ENCODE results near the gene ZHX3. TPM values are rescaled to one million over a fixed set of nuclear protein-coding genes. Genes with fewer than 3 reads are reported as not detected.

ZHX3 gene
- total and polyA plus RNA-seq, 4 donors, result 3.2 to 30.0 (median 8.0) TPM

GRCh38 chr20:41259309-41259708, 58.2 kb downstream of the ZHX3 start:
- no peak for DNase-seq (ENCODE audit: low spot score)
- no peak overlapping the region for H3K27ac ChIP-seq (ENCODE audit: low read depth in 1 of 2, low read length in 2 of 2)
- no peaks in the 10 kb centered on the region for H3K4me1 ChIP-seq (ENCODE audit: control insufficient read depth in 4 of 4, insufficient read depth in 4 of 4, low read length in 3 of 4)
- peaks cover 0 to under 1% (median 0%) of the 10 kb centered on the region in 4 donors for H3K36me3 ChIP-seq (ENCODE audit: control insufficient read depth in 4 of 4, insufficient read depth in 3 of 4, low read depth in 1 of 4, low read length in 3 of 4)
- no peak overlapping the region for H3K4me3 ChIP-seq (ENCODE audit: low read depth in 1 of 3, low read length in 3 of 3)
- H3K9me3 ChIP-seq (ENCODE audit: control insufficient read depth in 4 of 4, low read length in 3 of 4), result no peaks in the 10 kb centered on the region
- H3K9ac ChIP-seq (ENCODE audit: low read depth in 1 of 2, low read length in 2 of 2), result no peak overlapping the region
- TF ChIP-seq GABPA (IDR thresholded peaks at IDR 0.05 in 1 of 2, conservative IDR thresholded peaks at IDR 0.05 in 1 of 2) (no peak), REST (IDR thresholded peaks at IDR 0.05) (no peak), FOXA1 (IDR thresholded peaks at IDR 0.05) (no peak), ATF3 (IDR thresholded peaks at IDR 0.05) (no peak), TAF1 (conservative IDR thresholded peaks at IDR 0.05) (no peak), MAX (IDR thresholded peaks at IDR 0.05) (no peak), FOXA2 (IDR thresholded peaks at IDR 0.05) (no peak), ZBTB33 (IDR thresholded peaks at IDR 0.05) (no peak), CTCF (IDR thresholded peaks at IDR 0.05; ENCODE audit: low read depth, low read length, missing input control) (no peak), HNF4G (IDR thresholded peaks at IDR 0.05) (no peak), HNF4A (conservative IDR thresholded peaks at IDR 0.05) (no peak), NR2F2 (IDR thresholded peaks at IDR 0.05) (no peak), RXRA (IDR thresholded peaks at IDR 0.05) (no peak), SP1 (IDR thresholded peaks at IDR 0.05) (no peak), RAD21 (IDR thresholded peaks at IDR 0.05) (no peak), YY1 (IDR thresholded peaks at IDR 0.05) (no peak), EGR1 (IDR thresholded peaks at IDR 0.05; ENCODE audit: low read depth in 2 of 2) (no peak)
- H3K27me3 ChIP-seq (ENCODE audit: control insufficient read depth in 4 of 4, insufficient read depth in 4 of 4, low read length in 3 of 4), result no peaks in the 10 kb centered on the region

- H3K36me3 ChIP-seq (ENCODE audit: control insufficient read depth in 4 of 4, insufficient read depth in 3 of 4, low read depth in 1 of 4, low read length in 3 of 4), result no peaks in the 10 kb centered on the region
- H3K9ac ChIP-seq (ENCODE audit: low read depth in 1 of 2, low read length in 2 of 2), result no peak overlapping the region
- no peaks in the 10 kb centered on the region for H3K4me1 ChIP-seq (ENCODE audit: control insufficient read depth in 4 of 4, insufficient read depth in 4 of 4, low read length in 3 of 4)
- H3K9me3 ChIP-seq (ENCODE audit: control insufficient read depth in 4 of 4, low read length in 3 of 4), result no peaks in the 10 kb centered on the region
- H3K4me3 ChIP-seq (ENCODE audit: low read depth in 1 of 3, low read length in 3 of 3), result no peak overlapping the region
- DNase-seq (ENCODE audit: low spot score), result no peak
- H3K27me3 ChIP-seq (ENCODE audit: control insufficient read depth in 4 of 4, insufficient read depth in 4 of 4, low read length in 3 of 4), result no peaks in the 10 kb centered on the region
- H3K27ac ChIP-seq (ENCODE audit: low read depth in 1 of 2, low read length in 2 of 2), result no peak overlapping the region
- TF ChIP-seq FOXA1 (IDR thresholded peaks at IDR 0.05) (no peak), YY1 (IDR thresholded peaks at IDR 0.05) (no peak), FOXA2 (IDR thresholded peaks at IDR 0.05) (no peak), HNF4A (conservative IDR thresholded peaks at IDR 0.05) (no peak), SP1 (IDR thresholded peaks at IDR 0.05) (no peak)
- 87% methylated on average over 3 of the region's 3 CpGs for WGBS
Measured at GRCh38 chr20:41258474-41258873, 59.1 kb downstream of the ZHX3 start.

All from liver (tissue), 9 donors.